MG63 (cell line): ENCODE data around the gene ZNF318. TPM values are rescaled to one million over a fixed set of nuclear protein-coding genes. Genes with fewer than 3 reads are reported as not detected.
"Not testable (repeated sequence)": the region's sequence is repeated elsewhere in the genome, so short reads cannot be mapped to it uniquely, and the experiment has no call there.

Source experiments
- DNase-seq: peaks from one replicate; pipeline ENCODE4 v3.0.0-alpha.2; 2020
- H3K27me3 ChIP-seq: fragments of 250-450 bp; sonication (Bioruptor Pico); 2 replicates; pipeline ENCODE4 v1.5.1; 2020; ENCODE audit warnings: mild to moderate bottlenecking, moderate library complexity
- H3K36me3 ChIP-seq: fragments of 250-450 bp; sonication (Bioruptor Pico); 2 replicates; pipeline ENCODE4 v1.5.1; 2020; ENCODE audit warnings: mild to moderate bottlenecking, moderate library complexity
- H3K4me3 ChIP-seq: fragments of 250-450 bp; sonication (Bioruptor Pico); 2 replicates; pipeline ENCODE4 v1.5.1; 2020; ENCODE audit warnings: mild to moderate bottlenecking, moderate library complexity
- H3K9me3 ChIP-seq: fragments of 250-450 bp; sonication (Bioruptor Pico); 2 replicates; pipeline ENCODE4 v1.5.1; 2020; ENCODE audit warnings: mild to moderate bottlenecking, moderate library complexity
- total RNA-seq: library from RNA; depleted of rRNA; stranded (reverse); fragments of >200 nt; shearing (Covaris generic); gene quantifications from 2 replicates; pipeline ENCODE4 v1.2.3, GENCODE V29; 2014; ENCODE audit warnings: low replicate concordance

The ZNF318 gene
- total RNA-seq, 1 experiment from 2014 or later: 1.3 TPM

DNA sequence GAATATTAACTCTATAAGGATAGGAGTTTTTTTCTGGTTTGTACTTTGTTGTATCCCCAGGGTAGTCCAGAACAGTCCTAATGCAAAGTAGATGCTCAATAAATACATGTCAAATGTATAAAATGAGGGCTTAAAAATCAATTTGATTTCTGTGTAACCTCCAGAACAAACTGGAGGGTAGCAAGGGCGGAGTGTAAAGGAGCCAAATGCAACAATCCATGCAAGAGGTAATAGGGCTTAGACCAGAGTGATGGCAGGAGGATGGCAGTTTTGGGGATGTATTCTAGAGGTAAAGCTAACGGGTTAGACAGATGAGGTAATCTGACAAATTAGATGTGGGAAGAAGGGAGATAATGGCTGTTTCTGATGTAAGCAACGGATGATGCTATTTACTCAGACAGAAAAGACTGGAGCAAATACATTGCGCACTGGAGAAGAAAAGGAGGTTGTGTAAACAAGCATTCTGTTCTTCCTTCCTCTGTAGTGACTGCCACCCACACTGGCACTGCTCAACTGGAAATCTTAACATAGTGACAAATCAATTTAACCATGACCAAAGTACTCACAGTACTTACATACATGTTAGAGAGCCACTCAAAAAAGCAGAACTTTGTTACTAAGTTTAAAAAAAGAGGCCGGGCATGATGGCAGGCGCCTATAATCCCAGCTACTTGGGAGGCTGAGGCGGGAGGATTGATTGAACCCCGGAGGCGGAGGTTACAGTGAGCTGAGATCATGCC is 2.0 kb downstream of the ZNF318 start:
- DNase-seq: no peak

DNA sequence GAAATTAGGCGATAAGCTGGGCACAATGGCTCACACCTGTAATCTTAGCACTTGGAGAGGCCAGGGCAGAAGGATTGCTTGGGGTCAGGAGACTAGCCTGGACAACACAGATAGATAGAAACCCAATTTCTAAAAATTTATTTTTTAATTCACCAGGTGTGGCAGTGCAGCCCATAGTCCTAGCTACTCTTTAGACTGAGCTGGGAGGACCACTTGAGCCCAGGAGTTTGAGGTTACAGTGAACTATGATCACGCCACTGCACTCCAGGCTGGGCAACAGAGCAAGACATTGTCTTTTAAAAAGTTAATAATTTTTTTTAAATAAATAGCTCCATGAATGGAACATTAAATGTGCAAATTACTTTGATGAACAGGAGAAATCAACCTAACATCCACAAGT is 8.2 kb downstream of the ZNF318 start:
- Histone ChIP-seq H3K9me3 (no peaks in the 10 kb centered on the region), H3K27me3 (no peaks in the 10 kb centered on the region), H3K4me3 (no peak overlapping the region), H3K36me3 (no peaks in the 10 kb centered on the region; the same call in none of the 2 replicates)
- DNase-seq: no peak

More for the DNA sequence above, 2.0 kb downstream of the ZNF318 start:
- Histone ChIP-seq H3K36me3 (no peaks in the 10 kb centered on the region; the same call in 1 of the 2 replicates), H3K4me3 (no peak overlapping the region), H3K27me3 (no peaks in the 10 kb centered on the region), H3K9me3 (no peaks in the 10 kb centered on the region)

DNA sequence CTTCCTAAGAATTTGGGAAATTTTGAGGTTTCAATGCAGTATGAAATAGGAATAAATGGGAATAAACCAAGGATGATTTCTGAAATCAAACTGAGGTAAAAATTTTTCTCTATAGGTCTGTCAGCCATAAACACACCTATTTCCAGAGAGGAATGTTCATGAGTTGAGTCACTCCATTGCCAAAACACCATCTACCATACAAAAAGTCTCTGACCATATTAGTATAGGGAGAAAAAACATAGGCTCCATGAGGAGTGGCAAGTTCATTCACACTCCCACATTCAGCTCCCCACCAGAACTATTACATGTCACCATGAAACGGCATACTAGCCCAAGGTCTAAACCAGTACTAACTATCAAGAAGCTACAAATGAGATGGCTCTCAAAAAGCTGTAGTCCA is 9.6 kb downstream of the ZNF318 start:
- Histone ChIP-seq H3K27me3 (no peaks in the 10 kb centered on the region), H3K9me3 (no peaks in the 10 kb centered on the region), H3K4me3 (no peak overlapping the region), H3K36me3 (peaks cover 8% of the 10 kb centered on the region)
- no peak for DNase-seq

DNA sequence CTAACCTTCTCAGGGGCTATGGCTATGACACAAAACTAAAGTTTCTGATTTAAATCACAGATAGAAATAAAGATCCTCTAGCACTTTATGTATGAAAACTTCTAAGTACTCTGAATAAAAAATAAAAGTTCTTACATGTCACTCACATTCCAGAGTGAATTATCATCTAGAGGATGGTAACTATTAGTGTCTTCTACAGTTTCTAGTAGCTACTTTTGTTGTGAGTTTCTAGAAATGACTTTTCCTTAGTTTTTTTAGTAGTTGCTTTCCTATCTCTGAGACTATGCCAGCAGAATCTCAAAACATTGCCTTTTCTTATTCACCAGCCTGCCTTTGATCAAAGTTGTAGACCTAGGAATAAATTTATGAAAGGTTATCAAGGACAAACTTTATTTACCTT is 10.1 kb downstream of the ZNF318 start:
- Histone ChIP-seq H3K4me3 (no peak overlapping the region), H3K9me3 (no peaks in the 10 kb centered on the region), H3K36me3 (peaks cover 8% of the 10 kb centered on the region), H3K27me3 (no peaks in the 10 kb centered on the region)
- DNase-seq: no peak

DNA sequence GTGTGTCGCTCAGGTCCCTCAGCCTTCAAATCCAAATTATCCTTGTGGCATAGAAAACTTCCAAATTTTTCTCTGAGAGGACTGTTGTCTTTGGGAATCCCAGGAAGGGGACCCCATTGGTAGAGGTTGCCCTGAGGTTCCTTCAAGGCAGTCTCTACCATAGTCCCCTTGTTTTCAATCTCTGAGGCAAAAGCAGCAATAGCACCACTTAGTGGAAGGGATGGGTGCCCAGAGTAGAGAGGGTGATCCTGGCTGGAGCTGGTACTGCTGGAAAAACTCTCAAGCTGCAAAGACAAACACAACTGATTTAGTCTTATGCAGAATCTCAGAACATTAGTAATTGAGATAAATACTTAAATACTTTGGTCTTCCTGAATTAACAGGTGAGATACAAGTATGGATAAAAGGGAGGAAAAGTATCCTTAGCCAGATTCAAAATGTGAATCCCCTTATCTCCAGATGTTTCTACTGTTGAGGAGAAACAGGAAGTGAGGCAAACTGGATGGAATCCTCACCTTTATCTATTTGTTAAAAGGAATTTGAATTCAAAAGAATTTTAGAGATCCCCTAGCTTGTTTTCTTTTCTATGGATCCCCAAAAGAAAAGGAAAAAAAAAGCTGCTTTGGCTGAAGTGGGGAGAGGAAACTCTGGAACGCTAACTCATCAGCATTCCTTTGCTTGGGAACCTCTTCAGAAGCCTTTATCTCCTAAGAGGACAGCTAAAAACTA is 13.4 kb downstream of the ZNF318 start:
- Histone ChIP-seq H3K4me3 (no peak overlapping the region), H3K27me3 (no peaks in the 10 kb centered on the region), H3K9me3 (no peaks in the 10 kb centered on the region), H3K36me3 (peaks cover 8% of the 10 kb centered on the region)
- DNase-seq: no peak

DNA sequence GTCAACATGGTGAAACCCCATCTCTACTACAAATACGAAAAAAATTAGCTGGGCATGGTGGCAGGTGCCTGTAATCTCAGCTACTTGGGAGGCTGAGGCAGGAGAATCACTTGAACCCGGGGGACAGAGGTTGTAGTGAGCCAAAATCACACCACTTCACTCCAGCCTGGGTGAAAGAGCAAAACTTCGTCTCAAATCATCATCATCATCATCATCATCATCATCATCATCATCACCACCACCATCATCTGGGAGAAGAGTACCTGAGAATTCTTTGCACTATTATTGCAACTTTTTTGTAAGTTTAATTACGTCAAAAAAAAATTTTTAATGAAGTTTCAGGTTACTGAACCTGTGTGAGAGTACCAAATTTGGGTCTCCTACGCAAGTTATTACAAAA is 17.5 kb downstream of the ZNF318 start:
- H3K36me3 ChIP-seq, DNase-seq, H3K27me3 ChIP-seq, H3K4me3 ChIP-seq, H3K9me3 ChIP-seq: not testable (repeated sequence)

DNA sequence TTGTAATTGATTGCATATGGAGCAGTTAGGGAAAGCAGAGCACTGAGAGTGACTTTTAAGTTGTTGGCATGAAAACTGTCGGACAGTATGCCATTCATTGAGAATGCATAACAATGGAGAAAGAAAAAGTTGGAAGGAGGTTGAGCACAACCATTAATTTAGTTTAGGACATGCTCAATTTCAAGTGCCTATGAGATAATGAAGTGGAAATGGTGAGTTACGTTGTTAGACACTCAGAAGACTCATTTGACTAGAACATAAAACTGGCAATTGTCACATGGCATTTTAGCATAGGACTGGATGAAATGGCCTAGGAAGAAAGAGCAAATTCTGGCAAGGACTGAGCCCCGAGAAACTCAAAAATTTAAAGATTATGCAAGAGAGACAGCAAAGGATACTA is 22.0 kb downstream of the ZNF318 start:
- Histone ChIP-seq H3K36me3 (no peaks in the 10 kb centered on the region), H3K4me3 (no peak overlapping the region), H3K9me3 (no peaks in the 10 kb centered on the region), H3K27me3 (no peaks in the 10 kb centered on the region)
- no peak for DNase-seq

DNA sequence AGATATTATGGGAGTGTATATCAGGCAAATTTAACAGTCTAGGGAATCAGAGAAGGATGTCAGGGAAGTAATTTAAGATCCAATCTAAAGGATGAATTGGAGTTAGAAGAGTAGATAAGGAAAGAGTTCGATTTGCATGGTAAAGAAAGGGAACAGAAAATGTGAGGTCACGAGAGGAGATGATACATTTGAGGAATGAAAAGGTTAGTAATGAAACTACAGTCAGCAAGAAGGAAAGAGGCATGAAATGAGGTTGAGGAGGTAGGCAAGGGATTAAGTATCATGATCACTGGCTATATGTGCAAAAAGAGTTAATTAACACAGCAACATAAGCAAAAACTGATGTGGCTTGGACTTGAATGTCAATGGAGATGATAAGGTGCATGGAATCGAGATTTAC is 22.4 kb downstream of the ZNF318 start:
- no peaks in the 10 kb centered on the region for H3K36me3 ChIP-seq
- no peak overlapping the region for H3K4me3 ChIP-seq
- no peaks in the 10 kb centered on the region for H3K9me3 ChIP-seq
- DNase-seq: no peak
- H3K27me3 ChIP-seq: no peaks in the 10 kb centered on the region

DNA sequence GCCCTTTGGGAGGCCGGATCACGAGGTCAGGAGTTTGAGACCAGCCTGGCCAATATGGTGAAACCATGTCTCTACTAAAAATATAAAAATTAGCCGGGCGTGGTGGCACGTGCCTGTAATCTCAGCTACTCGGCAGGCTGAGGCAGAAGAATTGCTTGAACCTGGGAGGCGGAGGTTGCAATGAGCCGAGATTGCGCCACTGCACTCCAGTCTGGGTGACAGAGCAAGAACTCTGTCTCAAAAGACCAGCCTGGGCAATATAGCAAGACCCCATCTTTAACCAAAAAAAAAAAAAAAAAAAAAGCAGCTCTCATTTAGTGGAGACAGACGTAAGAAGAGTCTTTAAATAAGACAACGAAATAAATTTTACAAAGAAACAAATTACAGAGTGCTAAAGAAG is 23.2 kb downstream of the ZNF318 start:
- H3K36me3 ChIP-seq: not testable (repeated sequence)

DNA sequence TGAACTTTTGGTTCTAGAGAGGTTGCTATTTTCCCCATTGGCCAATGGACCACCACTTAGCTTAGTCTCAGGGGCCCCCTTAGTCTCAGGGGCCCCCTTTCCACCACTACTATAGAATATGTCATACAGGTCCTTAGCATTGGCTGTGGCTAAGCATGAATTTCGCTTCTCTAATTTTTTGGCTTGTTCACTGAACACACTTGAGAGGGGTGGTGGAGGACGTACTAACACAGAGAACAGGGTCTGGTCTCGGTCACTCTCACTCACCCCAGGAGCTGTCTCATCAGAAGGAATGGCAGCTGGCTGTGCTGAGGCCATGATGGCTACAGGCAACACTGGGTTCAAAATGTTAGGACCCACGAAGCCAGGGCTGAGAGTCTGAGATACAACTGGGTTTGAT is 30.3 kb downstream of the ZNF318 start:
- no peak for DNase-seq
- H3K4me3 ChIP-seq: no peak overlapping the region
- no peaks in the 10 kb centered on the region for H3K9me3 ChIP-seq
- H3K36me3 ChIP-seq: no peaks in the 10 kb centered on the region
- H3K27me3 ChIP-seq: no peaks in the 10 kb centered on the region

More for the DNA sequence above, 23.2 kb downstream of the ZNF318 start:
- H3K9me3 ChIP-seq, H3K4me3 ChIP-seq, DNase-seq, H3K27me3 ChIP-seq: not testable (repeated sequence)

DNA sequence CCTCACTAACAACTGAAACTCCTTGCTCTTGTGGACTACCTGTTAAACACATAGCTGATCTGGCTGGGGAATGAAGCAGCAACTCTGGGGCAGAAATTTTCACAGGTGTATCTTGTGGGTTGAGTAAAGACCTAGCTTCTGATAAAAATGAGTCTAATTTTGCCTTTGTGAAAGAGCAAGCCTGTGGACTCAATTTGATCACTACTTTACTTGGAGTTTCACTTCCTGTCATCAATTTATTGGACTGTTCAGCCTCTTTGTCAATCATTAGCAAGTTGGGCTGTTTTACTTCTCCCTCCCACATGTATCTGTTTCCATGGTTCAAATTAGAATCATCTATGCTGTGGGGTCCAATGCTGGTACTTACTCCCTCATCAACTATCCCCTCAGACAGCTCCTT is 31.2 kb downstream of the ZNF318 start:
- H3K4me3 ChIP-seq: no peak overlapping the region
- H3K27me3 ChIP-seq: no peaks in the 10 kb centered on the region
- DNase-seq: no peak
- H3K36me3 ChIP-seq: no peaks in the 10 kb centered on the region
- H3K9me3 ChIP-seq: no peaks in the 10 kb centered on the region

DNA sequence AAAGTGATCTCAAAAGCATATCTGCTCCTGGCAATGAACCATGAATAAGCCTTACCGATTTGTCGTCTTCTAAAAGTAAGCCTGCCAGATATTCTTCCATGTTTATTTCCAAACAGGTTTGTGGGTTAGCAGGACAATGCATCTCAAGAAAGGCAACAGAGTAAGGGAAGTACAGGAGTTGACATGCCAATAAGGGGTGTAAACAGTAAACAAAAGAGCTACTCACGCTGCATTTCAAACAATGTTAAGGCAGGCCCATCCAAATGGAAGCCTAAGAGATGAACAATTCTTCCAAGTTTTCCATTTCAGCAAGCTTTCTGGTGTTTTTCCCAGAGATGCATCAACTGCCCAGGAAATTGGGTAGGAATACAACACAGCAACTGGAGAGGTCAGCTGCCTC is 33.1 kb downstream of the ZNF318 start:
- H3K4me3 ChIP-seq: no peak overlapping the region
- H3K36me3 ChIP-seq: no peaks in the 10 kb centered on the region
- no peaks in the 10 kb centered on the region for H3K27me3 ChIP-seq
- DNase-seq: no peak
- H3K9me3 ChIP-seq: no peaks in the 10 kb centered on the region

DNA sequence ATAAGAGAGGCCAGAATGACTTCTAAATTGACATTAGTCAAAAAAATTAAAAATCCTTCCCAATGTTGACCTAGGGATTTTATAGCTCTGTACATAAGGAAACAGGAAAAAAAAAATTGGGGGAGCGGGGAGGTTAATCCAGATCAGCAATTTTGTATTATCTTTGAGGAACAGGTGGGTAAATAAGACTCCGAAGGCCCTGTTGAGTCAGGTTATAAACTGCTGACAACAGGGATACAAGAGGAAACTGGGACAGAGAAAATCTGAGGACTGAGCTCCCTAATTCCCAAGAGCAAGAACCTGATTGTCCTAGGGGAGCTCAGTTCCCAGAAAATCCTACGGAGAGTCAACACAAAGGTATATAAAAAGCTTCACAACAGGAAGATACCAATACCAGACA is 34.0 kb downstream of the ZNF318 start:
- no peak for DNase-seq
- H3K36me3 ChIP-seq: no peaks in the 10 kb centered on the region
- H3K4me3 ChIP-seq: no peak overlapping the region
- no peaks in the 10 kb centered on the region for H3K9me3 ChIP-seq
- no peaks in the 10 kb centered on the region for H3K27me3 ChIP-seq

DNA sequence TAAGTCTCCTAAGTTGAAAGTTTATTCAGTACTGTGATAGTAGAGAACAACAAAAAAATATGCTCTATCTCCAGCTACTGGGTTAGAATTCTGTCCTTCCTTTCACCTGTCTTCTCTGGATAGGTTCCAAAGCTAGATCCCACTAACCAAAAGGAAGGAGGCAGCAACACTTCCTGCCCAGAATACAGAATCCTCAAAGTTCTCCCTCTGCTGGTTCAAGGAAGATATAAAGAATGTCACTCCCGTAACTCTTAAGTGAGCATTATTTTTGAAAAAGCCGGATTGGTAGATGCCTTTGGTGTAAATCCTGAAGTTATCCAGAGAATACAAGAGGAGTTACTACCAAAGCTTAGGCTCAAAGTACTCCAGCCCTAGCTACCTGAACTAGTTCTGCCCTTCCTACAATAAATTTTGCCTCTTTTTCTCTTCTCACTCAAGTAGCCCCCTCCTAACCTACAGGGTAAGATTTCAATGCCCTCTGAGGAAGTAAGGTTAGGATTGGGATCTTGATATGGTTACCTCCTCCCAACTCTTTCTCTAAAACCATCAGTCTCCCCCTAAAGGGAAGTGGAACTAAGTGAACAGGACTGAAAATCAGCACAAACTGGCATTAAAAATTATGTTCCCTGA is 34.9 kb downstream of the ZNF318 start:
- no peak for DNase-seq
- Histone ChIP-seq H3K27me3 (no peaks in the 10 kb centered on the region), H3K4me3 (no peak overlapping the region), H3K36me3 (no peaks in the 10 kb centered on the region), H3K9me3 (no peaks in the 10 kb centered on the region)

DNA sequence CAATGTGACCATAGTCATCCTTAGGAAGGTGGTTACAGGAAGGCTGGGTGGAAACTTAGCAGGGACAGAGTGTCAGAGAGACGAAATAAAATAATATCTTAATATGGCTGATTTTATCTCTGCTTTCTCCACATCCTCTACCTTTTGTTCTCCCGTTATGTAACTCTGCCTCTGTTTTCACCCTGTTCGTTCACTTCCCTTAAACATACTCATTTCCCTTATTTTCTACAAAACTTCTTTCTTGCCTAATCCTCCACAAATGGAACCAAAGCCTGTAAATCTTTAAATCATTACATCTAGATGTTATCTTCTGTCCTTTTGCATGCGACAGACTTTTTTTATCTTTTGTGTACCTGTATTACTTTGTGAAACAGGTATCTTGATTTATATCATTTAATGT is 37.6 kb downstream of the ZNF318 start:
- DNase-seq: no peak

DNA sequence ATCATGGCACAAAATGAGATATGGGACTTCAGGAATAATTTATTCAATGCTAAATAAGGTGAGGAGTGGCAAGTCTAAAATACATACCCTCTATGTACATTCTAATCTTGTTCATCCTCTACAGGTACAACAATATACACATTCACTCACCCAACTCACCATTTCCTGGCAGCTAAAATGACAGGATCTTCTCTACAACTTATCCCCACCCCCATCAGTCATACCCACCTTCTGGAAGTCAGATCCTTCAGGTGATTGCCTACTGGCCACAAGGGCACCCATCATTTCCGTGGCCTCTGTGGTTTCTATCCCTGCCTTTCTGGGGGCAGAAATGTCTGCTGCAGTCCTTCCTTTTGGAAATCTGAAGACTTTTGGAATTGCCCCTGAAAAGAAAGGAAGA is 38.0 kb downstream of the ZNF318 start:
- DNase-seq: no peak
- H3K27me3 ChIP-seq: no peaks in the 10 kb centered on the region
- no peaks in the 10 kb centered on the region for H3K36me3 ChIP-seq
- H3K9me3 ChIP-seq: no peaks in the 10 kb centered on the region
- H3K4me3 ChIP-seq: no peak overlapping the region

More for the DNA sequence above, 37.6 kb downstream of the ZNF318 start:
- Histone ChIP-seq H3K4me3 (no peak overlapping the region), H3K36me3 (no peaks in the 10 kb centered on the region), H3K9me3 (no peaks in the 10 kb centered on the region), H3K27me3 (no peaks in the 10 kb centered on the region)

DNA sequence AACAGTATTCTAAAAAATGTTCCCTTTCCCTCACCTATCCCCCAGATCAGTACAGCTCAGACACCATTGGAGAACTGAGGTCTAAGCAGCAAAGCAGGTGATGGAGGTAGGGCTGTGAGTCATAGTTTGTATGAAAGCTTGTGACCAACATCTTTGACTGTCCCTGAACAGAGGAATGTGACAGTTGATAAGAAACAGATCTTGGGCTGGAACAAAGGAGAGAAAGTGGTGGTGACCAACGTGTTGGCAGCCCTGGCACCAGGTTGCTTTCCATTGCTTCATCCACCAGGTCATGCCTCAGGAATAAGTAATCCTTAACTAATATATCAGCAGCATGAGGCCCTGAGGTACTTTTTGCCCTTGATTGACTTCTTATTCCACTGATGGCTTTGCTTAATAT is 40.9 kb downstream of the ZNF318 start:
- no peak for DNase-seq
- Histone ChIP-seq H3K27me3 (no peaks in the 10 kb centered on the region), H3K4me3 (no peak overlapping the region), H3K9me3 (no peaks in the 10 kb centered on the region), H3K36me3 (no peaks in the 10 kb centered on the region)

DNA sequence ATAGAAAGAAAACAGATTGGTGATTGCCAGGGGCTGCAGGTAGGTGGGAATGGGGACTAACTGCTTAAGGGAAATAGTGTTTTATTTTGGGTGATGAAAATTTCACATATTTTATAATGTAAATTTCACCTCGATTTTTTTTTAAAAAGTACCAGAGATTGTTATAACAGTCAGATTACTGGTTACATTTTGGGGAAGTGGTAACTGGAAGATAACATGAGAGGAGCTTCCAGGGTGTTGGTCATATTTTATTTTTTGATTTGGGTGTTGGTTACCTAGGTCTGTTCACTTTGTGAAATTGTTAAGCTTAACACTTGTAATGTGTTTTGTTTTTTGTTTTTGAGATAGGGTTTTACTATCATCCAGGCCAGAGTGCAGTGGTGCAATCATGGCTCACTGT is 43.6 kb downstream of the ZNF318 start:
- Histone ChIP-seq H3K9me3 (no peaks in the 10 kb centered on the region), H3K36me3 (no peaks in the 10 kb centered on the region), H3K27me3 (no peaks in the 10 kb centered on the region), H3K4me3 (no peak overlapping the region)
- no peak for DNase-seq
